Retina (tissue), 1 donor: ENCODE data around the gene AGBL4.

Experiments used
- DNase-seq: peaks from one replicate; pipeline ENCODE4 v3.0.0-alpha.2; 2016

The AGBL4 gene

GRCh38 chr1:49166031-49166430 is 857.7 kb downstream of the AGBL4 start:
- no peak for DNase-seq

DNA sequence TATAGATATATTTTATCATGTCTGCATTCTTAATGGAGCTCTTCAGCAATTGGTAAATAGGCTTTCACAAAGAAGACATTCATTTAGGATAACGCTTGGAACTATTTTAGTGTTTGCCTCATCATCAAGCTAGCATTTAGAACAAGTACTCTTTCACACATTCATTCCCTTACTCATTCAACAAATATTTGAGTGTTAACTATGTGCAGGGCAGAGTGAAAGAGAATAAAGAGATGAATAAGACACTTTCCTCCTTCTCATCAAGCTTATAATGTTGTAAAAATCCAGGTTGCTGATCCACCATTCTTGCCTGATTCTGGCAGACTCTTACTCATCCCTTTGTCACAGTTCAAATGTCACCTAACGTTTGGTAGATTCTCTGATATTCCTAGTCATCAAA is 860.7 kb downstream of the AGBL4 start:
- no peak for DNase-seq

- DNase-seq = no peak
Observed at GRCh38 chr1:49160677-49161076, 863.1 kb downstream of the AGBL4 start.

- no peak for DNase-seq
Observed at GRCh38 chr1:49136738-49137251, 887.0 kb downstream of the AGBL4 start.

- DNase-seq = no peak
Observed at GRCh38 chr1:49125746-49126145, 898.0 kb downstream of the AGBL4 start.

- no peak for DNase-seq
Observed at GRCh38 chr1:49111931-49112330, 911.8 kb downstream of the AGBL4 start.

DNA sequence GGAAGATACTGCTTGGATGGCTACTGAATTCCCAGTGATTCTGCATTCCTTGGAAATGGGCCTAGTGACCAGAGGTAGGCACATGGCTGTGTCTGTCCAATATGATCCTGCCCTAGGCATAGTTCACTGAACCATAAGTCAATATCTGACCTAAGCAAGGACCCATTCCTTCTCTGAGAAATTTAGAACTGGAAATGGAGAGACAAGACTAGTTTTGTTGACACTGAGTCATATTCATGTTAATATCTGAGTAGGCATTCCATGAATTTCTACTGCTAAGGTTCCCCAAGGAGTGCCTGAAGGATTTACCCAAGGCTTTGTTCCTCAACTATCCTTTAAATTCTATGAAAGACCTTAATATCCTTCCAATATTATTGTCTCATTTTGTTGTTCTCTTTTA is 917.3 kb downstream of the AGBL4 start:
- no peak for DNase-seq

DNA sequence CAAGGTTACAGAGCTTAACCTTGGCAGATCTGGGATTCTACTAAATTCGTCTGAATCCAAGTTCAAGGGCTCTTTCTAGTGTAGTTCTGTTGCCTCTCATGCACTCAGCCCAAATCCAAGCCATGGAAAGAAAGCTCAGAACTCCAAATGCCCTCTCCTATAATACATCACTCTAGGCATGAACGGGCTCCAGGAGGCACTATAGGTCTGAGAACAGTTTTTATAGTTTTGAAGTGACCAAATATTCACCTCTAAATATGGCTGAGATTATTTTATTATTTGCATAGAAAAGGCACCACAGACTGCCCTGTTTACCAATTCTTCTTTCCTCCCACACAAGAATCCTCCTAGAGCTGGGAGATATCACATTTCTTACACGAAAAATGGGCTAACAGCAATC is 919.2 kb downstream of the AGBL4 start:
- DNase-seq = no peak

DNA sequence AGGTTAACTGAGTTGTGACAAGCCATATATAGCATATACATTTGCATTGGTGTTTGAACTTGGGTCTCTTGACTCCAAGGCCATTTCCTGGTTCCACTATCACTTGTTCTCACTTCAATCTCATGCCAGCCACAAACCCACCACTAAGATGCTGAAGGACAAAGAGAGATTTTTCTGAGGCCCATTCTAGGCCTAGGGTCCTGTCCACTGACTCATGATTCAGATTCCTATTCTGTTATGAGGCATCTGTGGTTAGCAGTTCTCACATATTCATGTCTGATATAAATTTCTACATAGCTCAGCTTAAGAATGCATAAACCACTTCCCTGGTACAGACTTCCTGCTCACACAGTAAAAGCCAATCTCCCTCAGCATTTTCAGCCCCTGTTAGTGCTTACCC is 921.0 kb downstream of the AGBL4 start:
- DNase-seq = no peak

GRCh38 chr1:49098866-49099265 is 924.9 kb downstream of the AGBL4 start:
- DNase-seq = no peak

DNA sequence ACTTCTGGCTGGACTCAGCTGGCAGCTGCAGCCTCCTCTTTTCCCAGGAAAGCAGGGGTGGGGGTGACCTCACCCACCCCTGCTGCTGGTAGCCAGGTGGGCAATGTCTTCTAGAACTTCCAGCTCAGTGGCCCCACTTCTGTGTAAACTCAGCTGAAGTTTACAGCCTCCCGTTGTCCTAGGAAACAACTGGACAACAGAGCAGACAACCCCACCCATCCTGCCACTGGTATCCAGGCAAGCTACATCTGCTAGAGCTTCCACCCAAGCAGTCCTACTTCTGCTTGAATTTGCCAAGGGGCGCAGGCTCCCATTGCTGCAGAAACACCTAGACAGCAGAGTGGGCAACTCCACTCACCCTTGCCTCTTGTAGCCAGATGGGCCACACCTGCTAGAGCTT is 937.4 kb downstream of the AGBL4 start:
- no peak for DNase-seq

- no peak for DNase-seq
Observed at GRCh38 chr1:49085079-49085478, 938.7 kb downstream of the AGBL4 start.

- DNase-seq = no peak
Observed at GRCh38 chr1:49060766-49061165, 963.0 kb downstream of the AGBL4 start.

- DNase-seq = no peak
Observed at GRCh38 chr1:49059087-49059486, 964.7 kb downstream of the AGBL4 start.

DNA sequence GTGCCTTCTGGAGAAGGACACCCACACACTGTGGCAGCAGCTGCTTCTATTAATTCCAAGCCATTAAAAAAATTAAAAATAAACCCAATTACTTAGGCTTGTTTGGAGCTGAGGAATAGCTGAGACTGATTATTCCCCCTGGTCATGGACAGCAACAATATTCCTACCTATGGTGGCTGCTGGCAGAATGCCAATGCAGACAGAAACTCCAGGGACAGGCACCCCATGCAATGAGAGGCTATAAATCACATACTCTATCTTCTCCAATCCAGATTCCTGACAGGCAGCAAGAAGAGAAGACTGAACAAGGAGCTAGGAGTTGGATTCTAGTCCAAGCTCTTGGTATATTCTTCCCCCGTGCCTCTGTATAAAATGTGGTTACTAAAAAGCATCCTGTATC is 971.7 kb downstream of the AGBL4 start:
- DNase-seq = no peak

DNA sequence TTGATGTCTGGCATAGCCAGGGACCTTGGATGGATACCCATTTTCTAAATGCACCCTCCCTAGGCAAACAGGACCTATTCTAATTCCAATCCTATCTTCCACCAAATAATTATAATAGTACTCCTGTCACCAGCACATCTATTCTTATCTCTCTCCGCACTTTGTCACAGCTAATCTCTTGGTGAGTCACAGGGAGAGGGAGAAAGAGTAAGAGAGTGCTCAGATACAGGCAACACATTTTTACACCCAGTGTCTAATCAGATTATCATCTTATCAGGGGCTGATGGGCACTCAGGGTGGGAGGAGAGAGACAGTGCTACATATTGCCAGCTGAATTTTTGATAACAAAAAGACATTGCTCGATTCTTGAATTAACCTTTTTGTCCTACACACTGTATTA is 972.1 kb downstream of the AGBL4 start:
- DNase-seq = peak; percentile 44

DNA sequence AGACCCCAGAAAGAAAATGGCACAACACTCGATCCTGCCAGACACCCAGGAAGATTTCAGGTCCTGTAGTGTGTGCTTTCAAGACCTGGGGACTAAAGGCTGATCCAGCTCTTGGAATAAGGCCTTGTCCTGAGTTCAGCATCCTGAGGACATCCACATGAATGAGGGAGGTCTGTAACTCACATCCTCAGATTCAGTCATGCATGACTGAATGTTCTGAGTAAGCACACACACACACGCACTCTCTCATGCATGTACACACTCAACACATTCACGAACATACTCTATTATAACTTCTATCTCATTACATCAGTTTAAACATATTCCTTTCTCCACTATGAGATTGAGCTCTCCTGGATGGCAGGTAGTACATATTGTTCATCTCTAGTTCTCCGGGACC is 973.7 kb downstream of the AGBL4 start:
- DNase-seq = no peak

- DNase-seq = no peak
Observed at GRCh38 chr1:49048188-49048587, 975.6 kb downstream of the AGBL4 start.

DNA sequence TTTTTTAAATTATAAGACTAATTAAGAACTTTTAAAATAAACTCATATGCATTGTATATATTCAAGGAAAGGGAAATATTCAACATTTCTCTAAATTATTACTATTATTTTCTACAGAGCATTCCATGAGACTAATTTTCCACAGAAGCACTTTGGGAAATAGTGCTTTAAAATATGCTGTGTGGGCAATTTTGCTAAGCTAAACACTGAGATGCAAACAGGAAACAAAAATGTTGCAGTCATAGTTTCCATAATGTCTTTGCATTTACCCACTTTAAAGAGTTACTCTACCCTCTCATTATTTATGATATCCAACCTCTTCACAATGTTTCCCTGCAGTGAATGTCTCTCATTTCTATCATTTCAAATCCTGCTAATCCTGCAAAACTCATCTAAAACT is 977.4 kb downstream of the AGBL4 start:
- DNase-seq = no peak

DNA sequence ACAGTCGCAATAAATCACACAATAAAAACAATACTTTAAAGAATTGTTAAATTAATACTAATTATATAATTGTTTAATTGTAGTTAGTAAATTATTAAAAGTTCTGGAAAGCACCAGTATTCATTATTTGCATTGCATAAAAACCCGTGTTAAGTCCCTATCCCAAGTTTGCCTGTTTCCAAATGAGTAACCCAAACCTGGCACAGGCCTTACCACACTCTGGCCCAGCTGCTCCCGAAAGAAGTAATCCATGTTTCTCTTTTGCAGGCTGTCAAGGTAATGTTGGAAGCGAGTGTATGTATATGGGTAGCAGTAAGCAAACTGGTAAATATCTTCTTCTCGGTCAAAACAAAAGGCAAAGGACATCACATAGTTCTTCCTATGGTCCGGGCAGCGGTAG is 978.4 kb downstream of the AGBL4 start:
- no peak for DNase-seq

GRCh38 chr1:49036700-49037099 is 987.1 kb downstream of the AGBL4 start:
- no peak for DNase-seq

DNA sequence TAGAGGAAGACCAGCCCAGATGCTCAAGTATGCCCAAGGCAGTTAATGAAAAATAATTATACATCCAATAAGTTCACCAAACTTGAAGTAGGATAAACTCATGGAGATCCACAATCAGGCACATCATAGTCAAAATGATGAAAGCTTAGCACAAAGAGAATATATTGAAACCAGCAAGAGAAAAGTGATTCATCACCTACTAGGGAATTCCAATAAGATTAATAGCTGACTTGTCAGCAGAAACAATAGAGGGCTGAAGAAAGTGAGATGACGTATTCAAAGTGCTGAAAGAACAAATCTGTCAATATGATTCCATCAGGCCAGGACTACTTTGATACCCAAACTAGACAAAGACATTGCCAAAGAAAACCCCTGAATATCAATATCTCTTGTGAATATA is 995.4 kb downstream of the AGBL4 start:
- DNase-seq = no peak

DNA sequence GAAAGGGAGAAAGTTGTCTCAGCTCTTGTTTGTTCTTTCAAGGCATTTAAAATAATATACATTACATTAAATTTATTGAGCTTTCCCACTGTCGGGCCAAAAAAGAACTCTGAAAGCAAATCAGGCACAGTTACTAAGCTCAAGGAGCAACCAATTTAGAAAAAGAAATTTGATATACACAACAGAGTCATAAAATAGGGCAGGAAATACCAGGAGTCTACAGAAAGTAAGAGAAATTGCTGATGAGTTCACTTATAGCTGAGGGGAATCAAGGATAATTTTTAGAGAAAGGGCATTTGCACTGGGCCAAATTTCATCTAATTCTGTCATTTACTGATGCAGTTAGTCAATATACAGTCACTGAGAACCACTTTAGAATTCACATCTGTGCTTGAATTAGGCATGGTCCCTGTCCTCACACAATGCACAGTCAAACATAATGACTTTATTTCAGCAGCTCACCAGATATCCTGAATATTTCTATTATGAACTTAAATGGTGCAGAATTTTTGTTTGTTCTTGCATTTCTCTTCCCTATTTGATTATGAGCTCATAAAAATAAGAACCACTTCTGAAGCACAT is 997.4 kb downstream of the AGBL4 start:
- DNase-seq = no peak

- DNase-seq = peak; percentile 45
Observed at GRCh38 chr1:49016030-49016977, 1007.5 kb downstream of the AGBL4 start.
